Aorta (tissue), 5 donors: ENCODE results near the gene CDK6. TPM values are rescaled to one million over a fixed set of nuclear protein-coding genes. Genes with fewer than 3 reads are reported as not detected.
"Not testable (repeated sequence)": the region's sequence is repeated elsewhere in the genome, so short reads cannot be mapped to it uniquely, and the experiment has no call there.

Experiments
- ATAC-seq: fragments of 200-7000 bp; cut with Tn5 transposase; one replicate; pipeline ENCODE4 v1.9.1; 2022; ENCODE audit warnings: moderate library complexity; ENCODE audit not compliant: low FRiP score
- DNase-seq, 2 donors: peaks; one replicate each; pipeline ENCODE4 v3.0.0-alpha.2; 2020
- H3K27ac ChIP-seq, 2 donors: one replicate each; pipeline ENCODE4 v1.5.1; 2013; ENCODE audit warnings: low read length in 2 of 2, mild to moderate bottlenecking in 2 of 2, moderate library complexity in 2 of 2, control low read depth in 1 of 2, inconsistent platforms in 1 of 2, low read depth in 1 of 2
- H3K27me3 ChIP-seq, 2 donors: one replicate each; pipeline ENCODE4 v1.6.1; 2013; ENCODE audit warnings: control low read depth in 1 of 2, low read length in 1 of 2, mild to moderate bottlenecking in 1 of 2, moderate library complexity in 1 of 2; ENCODE audit not compliant: insufficient read depth in 2 of 2, control insufficient read depth in 1 of 2
- H3K36me3 ChIP-seq, 2 donors: one replicate each; pipeline ENCODE4 v1.6.1; 2013; ENCODE audit warnings: control low read depth in 1 of 2, low read length in 1 of 2, mild to moderate bottlenecking in 1 of 2; ENCODE audit not compliant: insufficient read depth in 2 of 2, control insufficient read depth in 1 of 2
- H3K4me1 ChIP-seq, 2 donors: one replicate each; pipeline ENCODE4 v1.6.1; 2013; ENCODE audit warnings: low read length in 2 of 2, control low read depth in 1 of 2, mild to moderate bottlenecking in 1 of 2, moderate library complexity in 1 of 2; ENCODE audit not compliant: insufficient read depth in 2 of 2, control insufficient read depth in 1 of 2
- H3K4me3 ChIP-seq, 2 donors: one replicate each; pipeline ENCODE4 v1.5.1; 2013; ENCODE audit warnings: low read length in 2 of 2, control low read depth in 1 of 2, mild to moderate bottlenecking in 1 of 2
- H3K9me3 ChIP-seq: one replicate; pipeline ENCODE4 v1.6.1; 2013; ENCODE audit warnings: mild to moderate bottlenecking, low read length; ENCODE audit not compliant: control insufficient read depth
- WGBS, 2 donors: extraction: QIAGEN DNeasy Blood & Tissue Kit; methylation state at CpG; one replicate each; pipeline ENCODE4 v1.1.7; 2013; 5-methylcytosine and 5-hydroxymethylcytosine counted together
- intact Hi-C, 2 donors: fragments of 100-400 bp; cut with DNase I; formaldehyde crosslinking; loops; one replicate each; pipeline versions ENCODE4 v1.14.2 to v1.15.0; 2022
- polyA plus RNA-seq, 2 donors: library from polyadenylated mRNA; stranded (reverse); fragments of 200-250 nt; gene quantifications; one replicate each; pipeline ENCODE4 v1.2.3, GENCODE V29; 2013
- total RNA-seq, 2 donors: library from RNA; stranded (reverse); fragmentation: NEBNext Ultra II Directional; extraction: Animal tissue kit (Norgen Biotek cat#: 25700); gene quantifications; one replicate each; pipeline ENCODE4 v1.2.1, GENCODE V29; 2021
- donor health status: healthy with polysubstance abuse.
- donor health status: Bipolar disorder and iron deficiency.
- donor health status: DM: no; HTN: no; CAD: no.
- donor health status: DM: no; HTN: no; CAD: no.
- donor health status: DM: yes; HTN: yes; CAD: no.

Gene CDK6
- total and polyA plus RNA-seq, 4 donors: 2.8 to 26.0 (median 11.4) TPM

GRCh38 chr7:92875719-92876118 is 39.3 kb upstream of the CDK6 start:
- Histone ChIP-seq H3K9me3 (no peaks in the 10 kb centered on the region), H3K4me3 (no peak overlapping the region), H3K36me3 (no peaks in the 10 kb centered on the region), H3K27me3 (no peaks in the 10 kb centered on the region), H3K27ac (no peak overlapping the region), H3K4me1 (no peaks in the 10 kb centered on the region)
- intact Hi-C loops: no loop called here
- 91 to 92% methylated on average over 2 of the region's 2 CpGs for WGBS, 2 donors
- no peak for DNase-seq
- ATAC-seq: no peak

- no peaks in the 10 kb centered on the region for H3K36me3 ChIP-seq
- no peaks in the 10 kb centered on the region for H3K9me3 ChIP-seq
- H3K4me1 ChIP-seq: no peaks in the 10 kb centered on the region
- no peak overlapping the region for H3K4me3 ChIP-seq
- no peak for DNase-seq
- no peak for ATAC-seq
- no peaks in the 10 kb centered on the region for H3K27me3 ChIP-seq
- intact Hi-C loops: no loop called here
- no peak overlapping the region for H3K27ac ChIP-seq
- WGBS, 2 donors: 88 to 100% methylated on average over 1 of the region's 1 CpG
These were observed 38.8 kb upstream of the CDK6 start for GRCh38 chr7:92875173-92875572.

GRCh38 chr7:92874567-92874966 is 38.2 kb upstream of the CDK6 start:
- no peaks in the 10 kb centered on the region for H3K9me3 ChIP-seq
- no peak overlapping the region for H3K4me3 ChIP-seq
- no peaks in the 10 kb centered on the region for H3K4me1 ChIP-seq
- DNase-seq (no peak), ATAC-seq (no peak)
- intact Hi-C loops: no loop called here
- no peaks in the 10 kb centered on the region for H3K27me3 ChIP-seq
- H3K36me3 ChIP-seq: no peaks in the 10 kb centered on the region
- H3K27ac ChIP-seq: no peak overlapping the region
- WGBS, 2 donors: 88 to 96% methylated on average over 1 of the region's 1 CpG

GRCh38 chr7:92873776-92874175 is 37.4 kb upstream of the CDK6 start:
- Histone ChIP-seq H3K4me3 (no peak overlapping the region), H3K36me3 (no peaks in the 10 kb centered on the region), H3K27ac (no peak overlapping the region), H3K9me3 (no peaks in the 10 kb centered on the region), H3K4me1 (no peaks in the 10 kb centered on the region), H3K27me3 (no peaks in the 10 kb centered on the region)
- WGBS, 2 donors: 58 to 61% methylated on average over 2 of the region's 2 CpGs
- ATAC-seq (no peak), DNase-seq (no peak)
- intact Hi-C loops: no loop called here

GRCh38 chr7:92872701-92873100 is 36.3 kb upstream of the CDK6 start:
- intact Hi-C loops: no loop called here
- peak; percentile 36 for ATAC-seq

GRCh38 chr7:92868683-92869293 is 32.4 kb upstream of the CDK6 start:
- ATAC-seq: no peak
- no peaks in the 10 kb centered on the region for H3K36me3 ChIP-seq
- no peaks in the 10 kb centered on the region for H3K4me1 ChIP-seq
- no peak for DNase-seq
- intact Hi-C loops: no loop called here
- H3K9me3 ChIP-seq: peaks cover 2% of the 10 kb centered on the region
- H3K27me3 ChIP-seq: no peaks in the 10 kb centered on the region
- no peak overlapping the region for H3K4me3 ChIP-seq
- H3K27ac ChIP-seq: no peak overlapping the region

More at GRCh38 chr7:92872701-92873100, 36.3 kb upstream of the CDK6 start:
- Histone ChIP-seq H3K4me3 (no peak overlapping the region), H3K27ac (no peak overlapping the region), H3K9me3 (peaks cover 2% of the 10 kb centered on the region), H3K4me1 (no peaks in the 10 kb centered on the region), H3K27me3 (no peaks in the 10 kb centered on the region), H3K36me3 (no peaks in the 10 kb centered on the region)
- peak in 1 of 2 donors; percentile 43 for DNase-seq

- 46 to 49% methylated on average over 5 of the region's 5 CpGs for WGBS, 2 donors
- H3K9me3 ChIP-seq, H3K27ac ChIP-seq, H3K27me3 ChIP-seq, intact Hi-C loops, DNase-seq, H3K4me1 ChIP-seq, H3K4me3 ChIP-seq, H3K36me3 ChIP-seq, ATAC-seq: not testable (repeated sequence)
These were observed 27.8 kb upstream of the CDK6 start for GRCh38 chr7:92864169-92864568.

- Histone ChIP-seq H3K27ac (no peak overlapping the region), H3K36me3 (no peaks in the 10 kb centered on the region), H3K27me3 (no peaks in the 10 kb centered on the region), H3K4me3 (no peak overlapping the region), H3K4me1 (no peaks in the 10 kb centered on the region), H3K9me3 (no peaks in the 10 kb centered on the region)
- intact Hi-C loops: no loop called here
- 98 to 99% methylated on average over 2 of the region's 2 CpGs for WGBS, 2 donors
- ATAC-seq: no peak
- no peak for DNase-seq
These were observed 20.1 kb upstream of the CDK6 start for GRCh38 chr7:92856436-92856835.

- intact Hi-C loops: no loop called here
- no peak overlapping the region for H3K4me3 ChIP-seq
- no peak for DNase-seq
- no peaks in the 10 kb centered on the region for H3K4me1 ChIP-seq
- no peaks in the 10 kb centered on the region for H3K9me3 ChIP-seq
- H3K27ac ChIP-seq: no peak overlapping the region
- H3K27me3 ChIP-seq: no peaks in the 10 kb centered on the region
- no peaks in the 10 kb centered on the region for H3K36me3 ChIP-seq
- WGBS, 2 donors: 8 to 10% methylated on average over 5 of the region's 5 CpGs
- no peak for ATAC-seq
These were observed 18.3 kb upstream of the CDK6 start for GRCh38 chr7:92854501-92855238.
